Activated B cell treated with CpG ODN at 0.5 μM for 24 hours (primary cell): ENCODE measurements around the gene NRXN3. TPM values are rescaled to one million over a fixed set of nuclear protein-coding genes. Genes with fewer than 3 reads are reported as not detected.

ENCODE experiments used
- ATAC-seq: fragments of 200-7000 bp; cut with Tn5 transposase; one replicate; pipeline ENCODE4 v1.10.0; 2021; ENCODE audit warnings: low read depth, mild to moderate bottlenecking, moderate library complexity
- CTCF ChIA-PET: fragments of 350-600 bp; sonication (Branson Sonifier 250); formaldehyde crosslinking; loops from one replicate; lab custom pipeline; 2021; ENCODE audit warnings: antibody characterized with exemption; lab: Charles Lee
- POLR2A ChIA-PET: fragments of 350-600 bp; sonication (Branson Sonifier 250); formaldehyde crosslinking; loops from one replicate; lab custom pipeline; 2021; ENCODE audit warnings: antibody characterized with exemption; lab: Charles Lee
- DNase-seq: peaks from one replicate; pipeline ENCODE4 v3.0.0; 2022
- H3K27ac Mint-ChIP-seq: one replicate; pipeline ENCODE4 v1.8.0; 2020; ENCODE audit warnings: mixed read lengths
- H3K27me3 Mint-ChIP-seq: one replicate; pipeline ENCODE4 v1.8.0; 2021; ENCODE audit warnings: mixed read lengths
- H3K36me3 Mint-ChIP-seq: one replicate; pipeline ENCODE4 v1.8.0; 2021; ENCODE audit warnings: low read depth, mixed read lengths
- H3K4me1 Mint-ChIP-seq: one replicate; pipeline ENCODE4 v1.8.0; 2021; ENCODE audit warnings: mixed read lengths
- H3K4me3 Mint-ChIP-seq: one replicate; pipeline ENCODE4 v1.8.0; 2020; ENCODE audit warnings: mild to moderate bottlenecking, mixed read lengths
- H3K9me3 Mint-ChIP-seq: one replicate; pipeline ENCODE4 v1.8.0; 2020; ENCODE audit warnings: mixed read lengths
- intact Hi-C: fragments of 100-400 bp; cut with micrococcal nuclease; formaldehyde crosslinking; loops from one replicate; pipeline ENCODE4 v1.15.1; 2024
- total RNA-seq: library from RNA; stranded (reverse); gene quantifications from 2 replicates; pipeline ENCODE4 v1.2.3, GENCODE V29; 2022
- TF ChIP-seq, protein P1 (sequence below): fragments of 200-600 bp; IDR thresholded peaks from one replicate; pipeline ENCODE4 v1.8.0; 2022; ENCODE audit warnings: antibody characterized with exemption, mild to moderate bottlenecking

NRXN3 gene
- total RNA-seq, 1 donor from 2014 or later: not detected

GRCh38 chr14:79294499-79294898 lies 1124.3 kb downstream of the NRXN3 start:
- Mint-ChIP-seq H3K27me3 (no peaks in the 10 kb centered on the region), H3K9me3 (peaks cover 5% of the 10 kb centered on the region), H3K4me3 (no peak overlapping the region), H3K4me1 (no peaks in the 10 kb centered on the region), H3K36me3 (no peaks in the 10 kb centered on the region), H3K27ac (no peak overlapping the region)
- intact Hi-C loops: no loop called here
- ChIA-PET POLR2A (no interaction called here), CTCF (interaction anchor here (0.7 kb wide), 1 partner anchor 12 kb away, joined by 3 read pairs; no protein-coding TSS in a partner anchor)
- TF ChIP-seq, protein P1, sequence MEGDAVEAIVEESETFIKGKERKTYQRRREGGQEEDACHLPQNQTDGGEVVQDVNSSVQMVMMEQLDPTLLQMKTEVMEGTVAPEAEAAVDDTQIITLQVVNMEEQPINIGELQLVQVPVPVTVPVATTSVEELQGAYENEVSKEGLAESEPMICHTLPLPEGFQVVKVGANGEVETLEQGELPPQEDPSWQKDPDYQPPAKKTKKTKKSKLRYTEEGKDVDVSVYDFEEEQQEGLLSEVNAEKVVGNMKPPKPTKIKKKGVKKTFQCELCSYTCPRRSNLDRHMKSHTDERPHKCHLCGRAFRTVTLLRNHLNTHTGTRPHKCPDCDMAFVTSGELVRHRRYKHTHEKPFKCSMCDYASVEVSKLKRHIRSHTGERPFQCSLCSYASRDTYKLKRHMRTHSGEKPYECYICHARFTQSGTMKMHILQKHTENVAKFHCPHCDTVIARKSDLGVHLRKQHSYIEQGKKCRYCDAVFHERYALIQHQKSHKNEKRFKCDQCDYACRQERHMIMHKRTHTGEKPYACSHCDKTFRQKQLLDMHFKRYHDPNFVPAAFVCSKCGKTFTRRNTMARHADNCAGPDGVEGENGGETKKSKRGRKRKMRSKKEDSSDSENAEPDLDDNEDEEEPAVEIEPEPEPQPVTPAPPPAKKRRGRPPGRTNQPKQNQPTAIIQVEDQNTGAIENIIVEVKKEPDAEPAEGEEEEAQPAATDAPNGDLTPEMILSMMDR: no peak
- ATAC-seq (no peak), DNase-seq (no peak)

- no peak for DNase-seq
- H3K4me3 Mint-ChIP-seq: no peak overlapping the region
- no peaks in the 10 kb centered on the region for H3K27me3 Mint-ChIP-seq
- H3K4me1 Mint-ChIP-seq: no peaks in the 10 kb centered on the region
- no peak for ATAC-seq
- H3K27ac Mint-ChIP-seq: no peak overlapping the region
- peaks cover 3% of the 10 kb centered on the region for H3K9me3 Mint-ChIP-seq
- no peaks in the 10 kb centered on the region for H3K36me3 Mint-ChIP-seq
- TF ChIP-seq, protein P1: no peak
- CTCF ChIA-PET: no interaction called here
- POLR2A ChIA-PET: no interaction called here
- intact Hi-C loops: no loop called here
Observed at GRCh38 chr14:79295385-79295784, 1125.2 kb downstream of the NRXN3 start.

DNA sequence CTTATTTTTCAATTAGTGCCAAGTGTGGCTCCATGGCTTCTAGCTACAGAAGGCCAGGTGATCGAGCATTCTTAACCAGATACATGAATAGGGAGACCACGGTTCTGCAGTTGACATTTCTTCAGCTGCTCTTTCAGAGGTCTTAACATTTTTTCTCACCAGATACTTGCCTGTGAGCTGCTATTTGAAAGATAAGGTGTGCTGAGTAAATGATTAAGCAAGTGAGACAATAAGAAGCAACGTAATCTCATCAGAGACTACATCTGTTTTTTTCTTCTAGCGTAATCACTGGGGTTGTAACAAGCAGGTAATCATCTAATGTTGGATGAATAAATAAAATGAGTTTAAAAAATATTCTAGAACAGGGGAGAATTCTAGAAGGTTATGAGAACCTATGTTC lies 1128.2 kb downstream of the NRXN3 start:
- ATAC-seq: no peak
- H3K27me3 Mint-ChIP-seq: no peaks in the 10 kb centered on the region
- H3K27ac Mint-ChIP-seq: no peak overlapping the region
- POLR2A ChIA-PET: no interaction called here
- no peaks in the 10 kb centered on the region for H3K36me3 Mint-ChIP-seq
- CTCF ChIA-PET: no interaction called here
- TF ChIP-seq, protein P1: no peak
- H3K9me3 Mint-ChIP-seq: peaks cover 3% of the 10 kb centered on the region
- no peak for DNase-seq
- no peaks in the 10 kb centered on the region for H3K4me1 Mint-ChIP-seq
- intact Hi-C loops: no loop called here
- H3K4me3 Mint-ChIP-seq: no peak overlapping the region

GRCh38 chr14:79299162-79299561 lies 1129.0 kb downstream of the NRXN3 start:
- ATAC-seq (no peak), DNase-seq (no peak)
- ChIA-PET POLR2A (no interaction called here), CTCF (no interaction called here)
- Mint-ChIP-seq H3K4me1 (no peaks in the 10 kb centered on the region), H3K36me3 (no peaks in the 10 kb centered on the region), H3K4me3 (no peak overlapping the region), H3K27me3 (no peaks in the 10 kb centered on the region), H3K9me3 (peaks cover 3% of the 10 kb centered on the region), H3K27ac (no peak overlapping the region)
- TF ChIP-seq, protein P1: no peak
- intact Hi-C loops: no loop called here

- Mint-ChIP-seq H3K4me1 (no peaks in the 10 kb centered on the region), H3K36me3 (no peaks in the 10 kb centered on the region), H3K9me3 (no peaks in the 10 kb centered on the region), H3K27me3 (no peaks in the 10 kb centered on the region), H3K27ac (no peak overlapping the region), H3K4me3 (no peak overlapping the region)
- ChIA-PET CTCF (no interaction called here), POLR2A (no interaction called here)
- intact Hi-C loops: no loop called here
- DNase-seq (no peak), ATAC-seq (no peak)
- TF ChIP-seq, protein P1: no peak
Observed at GRCh38 chr14:79304279-79304678, 1134.1 kb downstream of the NRXN3 start.
